ENCODE data around the gene STK32A.

GRCh38 chr5:147349241-147349640, 114.4 kb downstream of the STK32A start:
- TF ChIP-seq CTCF (conservative IDR thresholded peaks at IDR 0.05), result no peak
- no peak for TF ChIP-seq ZFX (IDR thresholded peaks at IDR 0.05)

Measured in C4-2B (cell line).